AG08396 (cell line): ENCODE data around the gene BEND3.
"Not testable (repeated sequence)": the region's sequence is repeated elsewhere in the genome, so short reads cannot be mapped to it uniquely, and the experiment has no call there.

Experiments used
- DNase-seq: peaks from one replicate; pipeline ENCODE4 v3.0.0; 2012; ENCODE audit warnings: low spot score, mixed read lengths

BEND3 gene

GRCh38 chr6:107120404-107120803 is 5.1 kb upstream of the BEND3 start:
- no peak for DNase-seq

GRCh38 chr6:107118976-107119375 is 3.7 kb upstream of the BEND3 start:
- no peak for DNase-seq

GRCh38 chr6:107118540-107118939 is 3.2 kb upstream of the BEND3 start:
- DNase-seq: not testable (repeated sequence)

GRCh38 chr6:107116931-107117330 is 1.6 kb upstream of the BEND3 start:
- DNase-seq: no peak

GRCh38 chr6:107116328-107116892 is 1.1 kb upstream of the BEND3 start:
- DNase-seq: no peak

- peak; percentile 50 for DNase-seq
Measured at GRCh38 chr6:107115695-107116327, 496 bp upstream of the BEND3 start.

- DNase-seq: peak; percentile 98
Measured at GRCh38 chr6:107114213-107114925, 946 bp downstream of the BEND3 start.

GRCh38 chr6:107110200-107110599 is 5.1 kb downstream of the BEND3 start:
- DNase-seq: no peak

- no peak for DNase-seq
Measured at GRCh38 chr6:107108201-107108890, 7.0 kb downstream of the BEND3 start.

GRCh38 chr6:107107791-107108190 is 7.5 kb downstream of the BEND3 start:
- DNase-seq: no peak

- no peak for DNase-seq
Measured at GRCh38 chr6:107106165-107106564, 9.2 kb downstream of the BEND3 start.

GRCh38 chr6:107105511-107106116 is 9.7 kb downstream of the BEND3 start:
- no peak for DNase-seq

- no peak for DNase-seq
Measured at GRCh38 chr6:107103082-107103481, 12.2 kb downstream of the BEND3 start.

GRCh38 chr6:107102414-107102805 is 12.9 kb downstream of the BEND3 start:
- no peak for DNase-seq

- DNase-seq: no peak
Measured at GRCh38 chr6:107101686-107102413, 13.5 kb downstream of the BEND3 start.

GRCh38 chr6:107101211-107101610 is 14.1 kb downstream of the BEND3 start:
- no peak for DNase-seq

- no peak for DNase-seq
Measured at GRCh38 chr6:107098436-107099307, 16.6 kb downstream of the BEND3 start.

GRCh38 chr6:107084459-107084858 is 30.9 kb downstream of the BEND3 start:
- DNase-seq: not testable (repeated sequence)

- no peak for DNase-seq
Measured at GRCh38 chr6:107083921-107084320, 31.4 kb downstream of the BEND3 start.

- DNase-seq: no peak
Measured at GRCh38 chr6:107083047-107083768, 32.1 kb downstream of the BEND3 start.
